ENCODE data around the gene GATA5.

Gene GATA5

DNA sequence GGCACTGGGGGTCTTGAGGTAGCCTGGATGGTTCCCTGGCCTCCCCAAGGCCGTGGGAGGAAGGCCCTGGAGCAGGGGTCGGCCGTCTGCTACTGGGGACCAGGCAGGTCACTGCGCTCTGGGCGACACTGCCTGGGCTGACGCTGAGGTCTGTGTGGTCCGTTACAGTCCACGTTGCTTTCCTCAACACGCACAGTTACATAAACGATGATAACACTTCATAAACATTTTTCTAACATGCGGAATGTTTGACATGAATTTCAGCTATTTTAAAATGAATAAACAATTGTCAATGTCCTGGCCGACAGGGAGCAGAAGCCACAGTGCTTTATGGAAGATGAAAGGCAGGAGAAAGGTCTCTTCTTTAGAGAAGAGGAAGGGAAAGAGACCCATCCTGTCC is 38.3 kb downstream of the GATA5 start:
- Histone ChIP-seq H3K9me3 (ENCODE audit: low read length) (no peaks in the 10 kb centered on the region), H3K4me1 (ENCODE audit: insufficient read depth, low read length, severe bottlenecking) (no peaks in the 10 kb centered on the region), H3F3A (ENCODE audit: insufficient read depth, low read length) (no peaks in the 10 kb centered on the region), H3K4me2 (ENCODE audit: low read length) (no peak overlapping the region), H3K4me3 (ENCODE audit: low read depth, low read length, poor library complexity, severe bottlenecking) (no peak overlapping the region), H3K9me2 (ENCODE audit: low read depth, low read length) (no peaks in the 10 kb centered on the region), H4K20me1 (ENCODE audit: insufficient read depth, low read length) (no peaks in the 10 kb centered on the region), H3K27me3 (ENCODE audit: insufficient read depth, low read length) (peaks cover 12% of the 10 kb centered on the region; the same call in 1 of the 2 replicates), H3K79me2 (ENCODE audit: insufficient read depth, low read length) (no peaks in the 10 kb centered on the region), H2AFZ (ENCODE audit: low read length) (no peak overlapping the region), H3K27ac (ENCODE audit: low read depth, low read length, poor library complexity, severe bottlenecking) (no peak overlapping the region), H3K9ac (ENCODE audit: low read length) (no peak overlapping the region), H3K36me3 (ENCODE audit: insufficient read depth, low read length) (no peaks in the 10 kb centered on the region)
- TF ChIP-seq, protein P1, sequence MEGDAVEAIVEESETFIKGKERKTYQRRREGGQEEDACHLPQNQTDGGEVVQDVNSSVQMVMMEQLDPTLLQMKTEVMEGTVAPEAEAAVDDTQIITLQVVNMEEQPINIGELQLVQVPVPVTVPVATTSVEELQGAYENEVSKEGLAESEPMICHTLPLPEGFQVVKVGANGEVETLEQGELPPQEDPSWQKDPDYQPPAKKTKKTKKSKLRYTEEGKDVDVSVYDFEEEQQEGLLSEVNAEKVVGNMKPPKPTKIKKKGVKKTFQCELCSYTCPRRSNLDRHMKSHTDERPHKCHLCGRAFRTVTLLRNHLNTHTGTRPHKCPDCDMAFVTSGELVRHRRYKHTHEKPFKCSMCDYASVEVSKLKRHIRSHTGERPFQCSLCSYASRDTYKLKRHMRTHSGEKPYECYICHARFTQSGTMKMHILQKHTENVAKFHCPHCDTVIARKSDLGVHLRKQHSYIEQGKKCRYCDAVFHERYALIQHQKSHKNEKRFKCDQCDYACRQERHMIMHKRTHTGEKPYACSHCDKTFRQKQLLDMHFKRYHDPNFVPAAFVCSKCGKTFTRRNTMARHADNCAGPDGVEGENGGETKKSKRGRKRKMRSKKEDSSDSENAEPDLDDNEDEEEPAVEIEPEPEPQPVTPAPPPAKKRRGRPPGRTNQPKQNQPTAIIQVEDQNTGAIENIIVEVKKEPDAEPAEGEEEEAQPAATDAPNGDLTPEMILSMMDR (IDR thresholded peaks at IDR 0.05; ENCODE audit: low read length), result no peak
- no peak for TF ChIP-seq EZH2 (IDR thresholded peaks at IDR 0.05; ENCODE audit: borderline replicate concordance, low read length)

DNA sequence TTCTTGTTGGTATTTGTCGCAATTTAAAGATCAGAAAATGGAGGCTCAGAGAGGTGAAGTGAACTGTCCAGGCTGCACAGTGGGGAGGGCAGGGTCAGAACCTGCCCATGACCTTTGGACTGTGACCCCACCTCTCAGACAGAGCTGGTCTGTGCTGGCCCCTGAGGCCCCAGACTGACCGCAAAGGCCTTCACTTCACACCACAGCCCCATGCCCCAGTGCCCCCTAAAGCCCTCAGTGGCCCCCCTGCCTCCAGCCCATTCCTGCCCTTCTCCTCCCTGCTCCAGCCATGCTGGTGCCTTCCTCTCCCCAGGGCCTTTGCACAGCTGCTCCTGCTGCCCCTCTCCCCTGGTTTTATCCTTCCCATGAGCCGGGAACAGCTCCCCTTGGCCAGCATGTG is 39.1 kb downstream of the GATA5 start:
- Histone ChIP-seq H3K4me3 (ENCODE audit: low read depth, low read length, poor library complexity, severe bottlenecking) (no peak overlapping the region), H3K4me2 (ENCODE audit: low read length) (no peak overlapping the region), H3K4me1 (ENCODE audit: insufficient read depth, low read length, severe bottlenecking) (no peaks in the 10 kb centered on the region), H3K27ac (ENCODE audit: low read depth, low read length, poor library complexity, severe bottlenecking) (no peak overlapping the region), H3K27me3 (ENCODE audit: insufficient read depth, low read length) (peaks cover 12% of the 10 kb centered on the region; the same call in 1 of the 2 replicates), H3K9ac (ENCODE audit: low read length) (no peak overlapping the region), H3K9me3 (ENCODE audit: low read length) (no peaks in the 10 kb centered on the region), H4K20me1 (ENCODE audit: insufficient read depth, low read length) (no peaks in the 10 kb centered on the region), H3F3A (ENCODE audit: insufficient read depth, low read length) (no peaks in the 10 kb centered on the region), H3K9me2 (ENCODE audit: low read depth, low read length) (no peaks in the 10 kb centered on the region), H3K79me2 (ENCODE audit: insufficient read depth, low read length) (no peaks in the 10 kb centered on the region), H2AFZ (ENCODE audit: low read length) (no peak overlapping the region), H3K36me3 (ENCODE audit: insufficient read depth, low read length) (no peaks in the 10 kb centered on the region)
- TF ChIP-seq, protein P1 (IDR thresholded peaks at IDR 0.05; ENCODE audit: low read length), result no peak
- TF ChIP-seq EZH2 (IDR thresholded peaks at IDR 0.05; ENCODE audit: borderline replicate concordance, low read length), result no peak

DNA sequence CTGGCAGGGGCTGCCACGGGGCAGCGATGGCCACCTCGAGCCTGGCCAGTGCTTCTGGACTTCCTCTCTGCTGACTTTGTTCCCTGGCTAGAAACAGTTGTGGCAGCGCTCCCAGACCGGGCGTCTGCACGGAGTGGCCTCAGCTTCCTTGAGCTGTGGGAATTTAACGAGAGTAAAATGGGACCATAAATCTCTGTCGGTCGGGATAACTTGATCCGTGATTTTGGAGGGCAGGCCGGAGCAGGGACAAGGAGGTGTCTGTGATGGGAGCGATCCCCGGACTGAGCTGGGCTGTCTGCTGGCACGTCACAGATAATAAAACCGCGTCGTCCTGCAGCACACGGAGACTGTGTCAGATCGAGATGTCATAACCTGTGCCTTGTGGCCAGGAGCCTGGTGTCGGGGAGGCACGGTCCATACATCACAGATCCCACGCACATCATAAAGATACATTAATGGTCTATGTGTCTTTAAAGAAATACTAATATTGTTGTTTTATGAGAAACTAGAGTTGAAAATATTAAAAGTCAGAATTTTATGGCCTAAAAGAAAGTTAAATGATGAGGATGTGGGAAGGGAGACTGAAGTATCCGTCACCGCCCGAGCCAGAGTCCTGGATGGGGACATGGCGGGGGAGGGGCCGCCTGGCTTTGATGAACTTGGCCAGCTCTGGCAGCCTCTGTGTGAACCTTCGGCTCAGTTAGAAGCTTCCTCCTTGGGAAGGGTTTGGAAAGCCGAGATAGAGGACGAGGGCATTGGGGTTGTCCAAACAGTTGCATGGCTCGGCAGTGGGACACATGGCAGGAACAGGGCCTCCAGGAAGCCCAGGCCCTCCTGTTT is 41.9 kb downstream of the GATA5 start:
- H3K36me3 ChIP-seq (ENCODE audit: insufficient read depth, low read length), result no peaks in the 10 kb centered on the region
- no peaks in the 10 kb centered on the region for H3K4me1 ChIP-seq (ENCODE audit: insufficient read depth, low read length, severe bottlenecking)
- TF ChIP-seq EZH2 (IDR thresholded peaks at IDR 0.05; ENCODE audit: borderline replicate concordance, low read length), result no peak
- TF ChIP-seq, protein P1 (IDR thresholded peaks at IDR 0.05; ENCODE audit: low read length), result no peak
- no peak overlapping the region for H3K9ac ChIP-seq (ENCODE audit: low read length)
- H3K27ac ChIP-seq (ENCODE audit: low read depth, low read length, poor library complexity, severe bottlenecking), result no peak overlapping the region
- H3K4me2 ChIP-seq (ENCODE audit: low read length), result no peak overlapping the region
- H3K9me2 ChIP-seq (ENCODE audit: low read depth, low read length), result no peaks in the 10 kb centered on the region
- H3K9me3 ChIP-seq (ENCODE audit: low read length), result no peaks in the 10 kb centered on the region
- H3F3A ChIP-seq (ENCODE audit: insufficient read depth, low read length), result no peaks in the 10 kb centered on the region
- H4K20me1 ChIP-seq (ENCODE audit: insufficient read depth, low read length), result no peaks in the 10 kb centered on the region
- H3K79me2 ChIP-seq (ENCODE audit: insufficient read depth, low read length), result no peaks in the 10 kb centered on the region
- H3K4me3 ChIP-seq (ENCODE audit: low read depth, low read length, poor library complexity, severe bottlenecking), result no peak overlapping the region
- H2AFZ ChIP-seq (ENCODE audit: low read length), result no peak overlapping the region
- peaks cover 5% of the 10 kb centered on the region; the same call in 1 of the 2 replicates for H3K27me3 ChIP-seq (ENCODE audit: insufficient read depth, low read length)
